8988T (cell line): Measurements from ENCODE around the gene GPR3.
"Not testable (repeated sequence)": the region's sequence is repeated elsewhere in the genome, so short reads cannot be mapped to it uniquely, and the experiment has no call there.

Experiments used
- DNase-seq: peaks from one replicate; pipeline ENCODE4 v3.0.0; 2011

Gene GPR3

GRCh38 chr1:27400963-27401341 is 8.5 kb downstream of the GPR3 start:
- DNase-seq, result no peak

GRCh38 chr1:27402349-27402754 is 9.9 kb downstream of the GPR3 start:
- DNase-seq, result no peak

DNA sequence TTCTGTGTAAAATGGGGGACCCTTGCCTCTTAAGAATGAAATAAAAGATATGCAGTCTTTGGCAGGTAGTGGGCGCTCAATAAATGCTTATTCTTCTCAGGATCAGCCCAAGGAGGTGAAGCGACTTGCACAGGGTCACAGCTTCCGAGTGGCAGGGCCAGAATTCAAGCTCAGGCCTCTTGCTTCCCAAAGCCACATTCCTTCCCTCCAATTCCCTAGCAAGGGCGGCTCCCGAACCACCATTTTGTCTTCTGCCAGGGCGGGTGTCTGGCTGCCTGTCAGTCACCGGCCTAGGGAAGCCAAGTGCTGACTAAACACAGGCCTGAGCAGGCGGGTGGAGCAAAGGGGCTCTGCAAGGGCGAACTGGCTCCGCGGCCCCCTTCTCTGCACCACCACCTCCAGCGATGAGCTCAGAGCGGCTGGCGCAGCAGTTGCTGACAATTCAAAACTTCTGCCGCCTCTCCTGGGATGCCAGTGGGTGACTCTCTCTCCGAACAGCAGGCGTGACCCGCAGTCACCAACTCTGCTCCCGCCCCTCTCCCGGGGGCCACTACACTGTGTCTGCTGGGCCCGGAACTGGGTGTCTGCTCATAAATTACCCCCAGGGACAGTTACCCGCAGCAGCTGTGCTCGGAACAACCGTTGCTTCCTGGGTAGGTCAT is 10.8 kb downstream of the GPR3 start:
- no peak for DNase-seq

GRCh38 chr1:27403931-27404330 is 11.5 kb downstream of the GPR3 start:
- no peak for DNase-seq

- no peak for DNase-seq
These were observed 12.7 kb downstream of the GPR3 start for GRCh38 chr1:27405074-27405473.

- DNase-seq, result not testable (repeated sequence)
These were observed 13.4 kb downstream of the GPR3 start for GRCh38 chr1:27405598-27406361.

- no peak for DNase-seq
These were observed 13.9 kb downstream of the GPR3 start for GRCh38 chr1:27406362-27406680.

DNA sequence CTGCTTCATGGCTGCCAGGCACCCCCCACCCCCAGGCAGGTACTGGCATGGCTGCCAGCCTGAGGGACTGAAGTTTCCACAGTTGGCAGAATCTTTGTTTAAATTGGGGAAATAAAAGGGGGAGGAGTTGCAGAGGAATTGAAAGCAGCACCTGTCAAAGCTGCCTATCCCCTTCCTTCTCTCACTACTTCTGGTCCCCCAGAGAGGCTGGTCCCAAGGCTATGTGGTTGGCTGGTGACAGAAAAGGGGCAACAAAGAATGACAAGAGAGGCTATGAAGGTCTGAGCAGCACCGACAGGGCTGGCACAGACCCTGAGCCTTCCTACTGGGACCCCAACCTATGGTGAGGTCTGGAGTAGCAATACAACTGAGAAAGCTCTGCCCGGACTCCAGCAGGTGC is 14.4 kb downstream of the GPR3 start:
- not testable (repeated sequence) for DNase-seq

GRCh38 chr1:27408151-27408550 is 15.7 kb downstream of the GPR3 start:
- DNase-seq, result no peak

DNA sequence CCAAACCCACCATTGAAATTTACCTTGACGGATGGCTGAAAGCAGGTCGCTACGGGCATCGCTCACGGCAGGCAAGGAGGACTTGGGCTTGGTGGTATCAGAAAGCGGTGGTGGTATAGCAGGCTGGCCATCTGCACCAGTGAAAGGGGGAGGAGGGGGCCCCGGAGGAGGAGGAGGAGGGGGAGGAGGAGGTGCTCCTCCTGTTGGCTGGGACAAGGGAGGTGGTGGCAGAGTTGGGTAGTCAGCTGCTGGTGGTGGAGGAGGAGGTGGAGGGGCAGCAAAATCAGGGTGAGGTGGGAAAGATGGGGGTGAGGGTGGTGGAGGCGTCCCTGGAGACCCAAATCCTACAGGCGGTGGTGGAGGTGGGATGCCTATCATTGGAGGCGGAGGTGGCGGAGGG is 17.2 kb downstream of the GPR3 start:
- DNase-seq, result no peak

- DNase-seq, result no peak
These were observed 18.3 kb downstream of the GPR3 start for GRCh38 chr1:27410709-27411108.

GRCh38 chr1:27412502-27412901 is 20.1 kb downstream of the GPR3 start:
- DNase-seq, result no peak

- DNase-seq, result no peak
These were observed 20.6 kb downstream of the GPR3 start for GRCh38 chr1:27413004-27413403.

GRCh38 chr1:27414091-27414490 is 21.7 kb downstream of the GPR3 start:
- DNase-seq, result no peak

- no peak for DNase-seq
These were observed 24.1 kb downstream of the GPR3 start for GRCh38 chr1:27416387-27417111.

- no peak for DNase-seq
These were observed 25.3 kb downstream of the GPR3 start for GRCh38 chr1:27417713-27418112.

DNA sequence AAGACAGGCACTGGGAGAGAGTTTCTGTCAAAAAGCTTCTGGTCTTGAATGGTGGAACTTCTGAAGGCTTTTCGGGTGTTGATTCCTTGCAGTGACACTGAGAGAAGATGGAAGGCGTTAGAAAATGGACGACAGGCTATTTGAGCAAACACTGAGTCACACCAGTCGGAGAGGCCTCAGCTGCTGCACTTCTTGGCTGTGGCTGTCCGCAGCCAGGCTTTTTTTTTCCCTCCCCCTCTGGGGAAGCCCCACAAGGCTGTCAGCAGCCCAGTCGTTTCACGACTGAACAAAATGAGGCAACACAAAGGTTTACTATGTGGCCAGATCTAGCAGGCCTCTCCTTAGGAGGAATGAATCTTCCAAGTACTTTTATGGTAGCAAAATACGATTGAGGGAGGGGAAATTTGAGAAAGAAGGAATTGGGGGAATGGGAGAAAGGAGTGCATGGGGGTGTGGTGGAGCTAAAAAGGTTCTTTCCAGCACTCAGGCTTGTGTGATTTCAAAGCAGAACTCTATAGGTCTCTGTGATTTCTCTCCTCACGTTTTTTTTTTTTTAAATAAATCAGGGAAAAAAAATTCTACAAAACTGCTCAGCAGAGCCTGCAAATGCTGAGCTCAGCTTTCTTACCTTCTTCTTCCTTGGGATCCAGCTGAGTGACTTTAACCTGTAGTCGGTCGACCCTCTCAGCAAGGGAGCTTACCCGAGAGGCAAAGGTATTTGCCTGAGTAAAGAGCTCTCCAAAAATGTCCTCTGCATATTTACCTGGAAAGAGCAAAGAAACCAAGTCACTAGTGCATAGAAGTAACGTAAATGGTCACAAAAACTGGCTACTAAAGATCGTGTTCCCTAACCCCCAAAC is 26.1 kb downstream of the GPR3 start:
- no peak for DNase-seq

- no peak for DNase-seq
These were observed 31.3 kb downstream of the GPR3 start for GRCh38 chr1:27423709-27424108.

GRCh38 chr1:27427329-27427728 is 34.9 kb downstream of the GPR3 start:
- no peak for DNase-seq

DNA sequence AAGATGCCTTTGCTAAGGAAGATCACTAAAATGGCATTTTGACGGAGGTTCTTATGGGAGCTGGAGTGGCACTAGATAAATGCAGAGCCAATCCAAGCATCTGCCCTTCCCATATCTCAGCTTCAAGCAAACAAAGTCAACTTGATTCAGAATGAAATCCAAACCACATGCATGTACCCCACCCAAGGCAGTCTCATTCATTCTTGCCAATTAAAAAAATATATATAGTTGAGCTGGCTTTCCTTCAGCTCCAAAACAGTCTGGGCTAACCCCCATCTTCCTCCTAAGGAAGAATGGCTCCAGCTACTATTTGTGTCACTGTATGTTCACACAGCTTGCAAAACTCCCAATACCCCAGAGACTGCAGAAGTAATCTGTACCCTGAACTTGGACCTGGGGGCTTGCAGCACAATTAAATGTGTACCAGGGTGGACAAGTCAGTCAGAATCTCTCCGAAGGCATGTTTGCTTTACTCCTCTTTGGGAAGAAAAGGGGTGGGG is 35.4 kb downstream of the GPR3 start:
- DNase-seq, result no peak

DNA sequence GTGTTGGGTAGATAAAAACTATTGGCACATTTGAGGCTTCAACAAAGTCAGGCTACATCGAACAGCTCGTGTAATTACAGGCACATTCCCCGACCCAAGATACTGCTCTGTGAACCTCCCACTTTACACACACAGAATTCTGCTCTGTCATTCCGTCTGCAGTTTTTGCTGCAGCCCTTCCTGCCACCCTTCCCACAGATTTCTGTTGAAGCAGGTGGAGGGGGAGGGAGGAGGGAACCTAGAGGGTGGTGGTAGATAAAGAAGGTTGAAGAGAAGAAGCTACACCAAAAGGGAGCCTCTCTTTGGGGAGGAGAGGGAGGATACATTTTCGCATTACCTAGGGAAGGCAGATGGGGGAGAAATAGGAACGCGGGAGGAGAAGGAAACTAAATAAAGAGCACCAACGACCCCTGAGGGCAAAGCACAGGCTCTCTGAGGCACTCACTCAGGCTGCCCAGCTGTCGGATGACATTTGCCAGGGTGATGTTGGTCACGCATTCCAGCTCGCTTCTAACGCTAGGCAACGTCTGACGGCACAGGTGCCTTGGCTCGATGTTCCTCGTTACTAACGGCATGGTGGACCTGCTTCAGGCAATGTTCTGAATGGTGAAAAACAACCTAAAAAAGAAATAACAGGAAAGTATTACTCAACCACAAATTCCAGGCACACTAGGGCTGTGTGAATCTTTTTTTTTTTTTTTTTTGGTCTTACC is 36.0 kb downstream of the GPR3 start:
- no peak for DNase-seq

- no peak for DNase-seq
These were observed 36.6 kb downstream of the GPR3 start for GRCh38 chr1:27429029-27429425.
